ENCODE measurements around the gene SESN2. TPM values are rescaled to one million over a fixed set of nuclear protein-coding genes. Genes with fewer than 3 reads are reported as not detected.

SESN2 gene
- total RNA-seq, 2 donors from 2014 or later, result 11.2 to 27.5 TPM

- intact Hi-C loops (cut with DNase I), result no loop called here
- 56% methylated on average over 2 of the region's 2 CpGs for WGBS
- TF ChIP-seq CTCF (IDR thresholded peaks at IDR 0.05), result no peak
- no peak for TF ChIP-seq POLR2A (IDR thresholded peaks at IDR 0.05)
- TF ChIP-seq POLR2AphosphoS5 (IDR thresholded peaks at IDR 0.05), result no peak
Observed at GRCh38 chr1:28286111-28286510, 26.8 kb downstream of the SESN2 start.

GRCh38 chr1:28288487-28288886 lies 29.2 kb downstream of the SESN2 start:
- Histone ChIP-seq H3K4me3 (no peak overlapping the region), H3K27me3 (replicated peaks; ENCODE audit: insufficient read depth) (no peaks in the 10 kb centered on the region), H3K4me1 (replicated peaks) (no peaks in the 10 kb centered on the region), H3K27ac (no peak overlapping the region), H3K9me3 (no peaks in the 10 kb centered on the region), H3K36me3 (no peaks in the 10 kb centered on the region)
- 89% methylated on average over 8 of the region's 8 CpGs for WGBS
- no peak for DNase-seq (ENCODE audit: low spot score)
- intact Hi-C loops (cut with DNase I), result no loop called here
- TF ChIP-seq POLR2AphosphoS5 (IDR thresholded peaks at IDR 0.05), result no peak
- TF ChIP-seq POLR2A (IDR thresholded peaks at IDR 0.05), result no peak
- no peak for TF ChIP-seq CTCF (IDR thresholded peaks at IDR 0.05)

More at GRCh38 chr1:28286111-28286510, 26.8 kb downstream of the SESN2 start:
- H3K36me3 ChIP-seq, result peaks cover 0 to 2% of the 10 kb centered on the region in 2 donors
- no peaks in the 10 kb centered on the region for H3K4me1 ChIP-seq (replicated peaks)
- no peaks in the 10 kb centered on the region for H3K27me3 ChIP-seq (replicated peaks; ENCODE audit: insufficient read depth)
- no peaks in the 10 kb centered on the region for H3K9me3 ChIP-seq
- DNase-seq (ENCODE audit: low spot score), result no peak
- H3K27ac ChIP-seq, result no peak overlapping the region
- H3K4me3 ChIP-seq, result no peak overlapping the region

- no peaks in the 10 kb centered on the region for H3K36me3 ChIP-seq
- H3K27me3 ChIP-seq (replicated peaks; ENCODE audit: insufficient read depth), result no peaks in the 10 kb centered on the region
- no peak overlapping the region for H3K4me3 ChIP-seq
- WGBS, result 77% methylated on average over 2 of the region's 2 CpGs
- no peaks in the 10 kb centered on the region for H3K9me3 ChIP-seq
- no peaks in the 10 kb centered on the region for H3K4me1 ChIP-seq (replicated peaks)
- intact Hi-C loops (cut with DNase I), result no loop called here
- no peak overlapping the region for H3K27ac ChIP-seq
- no peak for DNase-seq (ENCODE audit: low spot score)
- TF ChIP-seq CTCF (IDR thresholded peaks at IDR 0.05) (no peak), POLR2AphosphoS5 (IDR thresholded peaks at IDR 0.05) (no peak), POLR2A (IDR thresholded peaks at IDR 0.05) (no peak)
Observed at GRCh38 chr1:28290851-28291250, 31.5 kb downstream of the SESN2 start.

- WGBS, result 42% methylated on average over 6 of the region's 6 CpGs
- no peak for TF ChIP-seq CTCF (IDR thresholded peaks at IDR 0.05)
- no peak for TF ChIP-seq POLR2AphosphoS5 (IDR thresholded peaks at IDR 0.05)
- no peak for TF ChIP-seq POLR2A (IDR thresholded peaks at IDR 0.05)
- H3K4me1 ChIP-seq (replicated peaks), result no peaks in the 10 kb centered on the region
- no peak for DNase-seq (ENCODE audit: low spot score)
- no peaks in the 10 kb centered on the region for H3K27me3 ChIP-seq (replicated peaks; ENCODE audit: insufficient read depth)
- H3K4me3 ChIP-seq, result no peak overlapping the region
- no peaks in the 10 kb centered on the region for H3K9me3 ChIP-seq
- intact Hi-C loops (cut with DNase I), result no loop called here
- H3K27ac ChIP-seq, result no peak overlapping the region
- H3K36me3 ChIP-seq, result no peaks in the 10 kb centered on the region
Observed at GRCh38 chr1:28291711-28292110, 32.4 kb downstream of the SESN2 start.

GRCh38 chr1:28295936-28296335 lies 36.6 kb downstream of the SESN2 start:
- intact Hi-C loops (cut with DNase I), result no loop called here
- WGBS, result 96% methylated on average over 2 of the region's 2 CpGs
- Histone ChIP-seq H3K36me3 (no peaks in the 10 kb centered on the region), H3K4me3 (no peak overlapping the region), H3K9me3 (no peaks in the 10 kb centered on the region), H3K27me3 (replicated peaks; ENCODE audit: insufficient read depth) (no peaks in the 10 kb centered on the region), H3K27ac (no peak overlapping the region), H3K4me1 (replicated peaks) (no peaks in the 10 kb centered on the region)
- DNase-seq (ENCODE audit: low spot score), result no peak
- TF ChIP-seq POLR2A (IDR thresholded peaks at IDR 0.05) (no peak), POLR2AphosphoS5 (IDR thresholded peaks at IDR 0.05) (no peak), CTCF (IDR thresholded peaks at IDR 0.05) (no peak)

All from prostate gland (tissue), 2 donors.